RWPE2 (cell line): ENCODE measurements around the gene UVSSA.
"Not testable (repeated sequence)": the region's sequence is repeated elsewhere in the genome, so short reads cannot be mapped to it uniquely, and the experiment has no call there.

Experiments used
- ATAC-seq: fragments of 200-7000 bp; cut with Tn5 transposase; 3 replicates; pipeline ENCODE4 v1.9.1; 2021; ENCODE audit warnings: low read depth
- DNase-seq: peaks from one replicate; pipeline ENCODE4 v3.0.0-alpha.2; 2020; ENCODE audit warnings: low spot score
- H3K27ac ChIP-seq: fragments of 450-650 bp; 2 replicates; pipeline ENCODE4 v1.5.1; 2017; ENCODE audit warnings: mild to moderate bottlenecking; ENCODE audit not compliant: poor library complexity, severe bottlenecking
- H3K27me3 ChIP-seq: fragments of 250-450 bp; sonication (Bioruptor Pico); 2 replicates; pipeline ENCODE4 v1.5.1; 2021; ENCODE audit warnings: mild to moderate bottlenecking, moderate library complexity; ENCODE audit not compliant: insufficient read depth, poor library complexity, severe bottlenecking
- H3K36me3 ChIP-seq: fragments of 250-450 bp; sonication (Bioruptor Pico); 2 replicates; pipeline ENCODE4 v1.5.1; 2020; ENCODE audit warnings: low read depth, mild to moderate bottlenecking, moderate library complexity
- H3K4me1 ChIP-seq: fragments of 250-450 bp; sonication (Bioruptor Pico); 2 replicates; pipeline ENCODE4 v1.5.1; 2021; ENCODE audit warnings: mild to moderate bottlenecking, moderate library complexity; ENCODE audit not compliant: insufficient read depth, poor library complexity, severe bottlenecking
- H3K4me3 ChIP-seq: fragments of 250-450 bp; sonication (Bioruptor Pico); 2 replicates; pipeline ENCODE4 v1.5.1; 2021; ENCODE audit warnings: mild to moderate bottlenecking, moderate library complexity; ENCODE audit not compliant: severe bottlenecking
- H3K9me3 ChIP-seq: fragments of 250-450 bp; sonication (Bioruptor Pico); 2 replicates; pipeline ENCODE4 v1.5.1; 2021; ENCODE audit warnings: mild to moderate bottlenecking, moderate library complexity; ENCODE audit not compliant: severe bottlenecking
- TF ChIP-seq, protein P1 (sequence below): fragments of 450-650 bp; IDR thresholded peaks from one replicate; pipeline ENCODE4 v1.5.1; 2017; ENCODE audit warnings: mild to moderate bottlenecking, moderate library complexity; ENCODE audit not compliant: poor library complexity, severe bottlenecking

Gene UVSSA

GRCh38 chr4:1370321-1371124 lies 23.5 kb downstream of the UVSSA start:
- no peaks in the 10 kb centered on the region for H3K4me1 ChIP-seq
- no peak for ATAC-seq
- TF ChIP-seq, protein P1, sequence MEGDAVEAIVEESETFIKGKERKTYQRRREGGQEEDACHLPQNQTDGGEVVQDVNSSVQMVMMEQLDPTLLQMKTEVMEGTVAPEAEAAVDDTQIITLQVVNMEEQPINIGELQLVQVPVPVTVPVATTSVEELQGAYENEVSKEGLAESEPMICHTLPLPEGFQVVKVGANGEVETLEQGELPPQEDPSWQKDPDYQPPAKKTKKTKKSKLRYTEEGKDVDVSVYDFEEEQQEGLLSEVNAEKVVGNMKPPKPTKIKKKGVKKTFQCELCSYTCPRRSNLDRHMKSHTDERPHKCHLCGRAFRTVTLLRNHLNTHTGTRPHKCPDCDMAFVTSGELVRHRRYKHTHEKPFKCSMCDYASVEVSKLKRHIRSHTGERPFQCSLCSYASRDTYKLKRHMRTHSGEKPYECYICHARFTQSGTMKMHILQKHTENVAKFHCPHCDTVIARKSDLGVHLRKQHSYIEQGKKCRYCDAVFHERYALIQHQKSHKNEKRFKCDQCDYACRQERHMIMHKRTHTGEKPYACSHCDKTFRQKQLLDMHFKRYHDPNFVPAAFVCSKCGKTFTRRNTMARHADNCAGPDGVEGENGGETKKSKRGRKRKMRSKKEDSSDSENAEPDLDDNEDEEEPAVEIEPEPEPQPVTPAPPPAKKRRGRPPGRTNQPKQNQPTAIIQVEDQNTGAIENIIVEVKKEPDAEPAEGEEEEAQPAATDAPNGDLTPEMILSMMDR = no peak
- H3K9me3 ChIP-seq = no peaks in the 10 kb centered on the region
- H3K27me3 ChIP-seq = no peaks in the 10 kb centered on the region
- DNase-seq = peak; percentile 52
- no peak overlapping the region for H3K4me3 ChIP-seq
- peaks cover 4% of the 10 kb centered on the region for H3K36me3 ChIP-seq
- no peak overlapping the region for H3K27ac ChIP-seq

DNA sequence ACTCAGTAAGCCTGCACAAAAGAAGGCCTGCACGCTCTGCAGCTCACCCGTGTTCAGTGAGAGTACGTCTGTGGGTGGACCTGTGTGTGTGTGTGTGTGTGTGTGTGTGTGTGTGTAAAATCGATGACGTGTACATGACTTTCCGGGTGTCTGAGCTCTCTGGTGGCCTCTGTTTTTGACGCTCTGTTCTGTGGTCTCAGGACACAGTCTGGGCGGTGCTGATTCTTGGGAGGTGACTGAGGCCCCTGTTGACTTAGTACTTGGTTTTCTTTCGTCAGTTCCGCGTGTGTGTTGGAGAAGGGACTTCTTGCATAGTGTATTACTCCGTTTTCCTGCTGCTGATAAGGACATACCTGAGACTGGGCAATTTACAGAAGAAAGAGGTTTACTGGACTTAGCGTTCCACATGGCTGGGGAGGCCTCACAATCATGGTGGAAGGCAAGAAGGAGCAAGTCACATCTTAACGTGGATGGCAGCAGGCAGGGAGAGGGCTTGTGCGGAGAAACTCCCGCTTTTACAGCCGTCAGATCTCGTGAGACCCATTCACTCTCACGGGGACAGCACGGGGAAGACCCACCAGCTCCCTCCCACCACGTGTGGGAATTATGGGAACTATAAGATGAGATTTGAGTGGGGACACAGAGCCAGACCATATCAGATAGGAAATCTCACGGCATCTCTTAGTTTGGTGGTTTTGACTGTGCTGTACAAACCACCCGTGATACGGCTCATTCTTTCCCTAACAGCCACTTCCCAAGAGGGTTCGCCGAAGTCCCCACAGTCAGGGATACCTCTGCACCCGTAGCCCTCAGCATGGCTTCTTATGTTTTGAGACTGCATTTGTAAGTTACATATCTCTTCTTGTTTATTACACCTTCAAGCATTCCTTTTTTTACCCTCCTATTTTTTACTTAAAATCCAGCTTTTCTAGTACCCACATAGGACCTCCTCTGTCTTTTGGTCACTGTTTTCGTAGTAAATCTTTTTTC lies 24.5 kb downstream of the UVSSA start:
- DNase-seq (no peak), ATAC-seq (no peak)
- no peaks in the 10 kb centered on the region for H3K4me1 ChIP-seq
- peaks cover 8% of the 10 kb centered on the region for H3K36me3 ChIP-seq
- no peak overlapping the region for H3K27ac ChIP-seq
- H3K27me3 ChIP-seq = no peaks in the 10 kb centered on the region
- no peaks in the 10 kb centered on the region for H3K9me3 ChIP-seq
- no peak overlapping the region for H3K4me3 ChIP-seq
- TF ChIP-seq, protein P1 = no peak

GRCh38 chr4:1372576-1372975 lies 25.6 kb downstream of the UVSSA start:
- not testable (repeated sequence) for ATAC-seq, H3K4me1 ChIP-seq, H3K4me3 ChIP-seq, H3K27me3 ChIP-seq, H3K27ac ChIP-seq, DNase-seq, H3K9me3 ChIP-seq, H3K36me3 ChIP-seq

- no peak overlapping the region for H3K27ac ChIP-seq
- no peaks in the 10 kb centered on the region for H3K4me1 ChIP-seq
- no peaks in the 10 kb centered on the region for H3K9me3 ChIP-seq
- DNase-seq = peak; percentile 47
- H3K27me3 ChIP-seq = no peaks in the 10 kb centered on the region
- no peak overlapping the region for H3K4me3 ChIP-seq
- H3K36me3 ChIP-seq = peaks cover 8% of the 10 kb centered on the region
- ATAC-seq = no peak
- TF ChIP-seq, protein P1 = no peak
Measured at GRCh38 chr4:1373892-1374705, 27.1 kb downstream of the UVSSA start.

- TF ChIP-seq, protein P1 = no peak
- DNase-seq (peak; percentile 46), ATAC-seq (no peak)
- no peaks in the 10 kb centered on the region for H3K9me3 ChIP-seq
- H3K27me3 ChIP-seq = no peaks in the 10 kb centered on the region
- H3K4me3 ChIP-seq = no peak overlapping the region
- no peak overlapping the region for H3K27ac ChIP-seq
- H3K36me3 ChIP-seq = peaks cover 8% of the 10 kb centered on the region
- no peaks in the 10 kb centered on the region for H3K4me1 ChIP-seq
Measured at GRCh38 chr4:1374706-1375045, 27.7 kb downstream of the UVSSA start.
